ENCODE measurements around the gene FGF12. TPM values are rescaled to one million over a fixed set of nuclear protein-coding genes. Genes with fewer than 3 reads are reported as not detected.

FGF12 gene
- total RNA-seq, 1 experiment from 2014 or later, result 0.07 TPM

DNA sequence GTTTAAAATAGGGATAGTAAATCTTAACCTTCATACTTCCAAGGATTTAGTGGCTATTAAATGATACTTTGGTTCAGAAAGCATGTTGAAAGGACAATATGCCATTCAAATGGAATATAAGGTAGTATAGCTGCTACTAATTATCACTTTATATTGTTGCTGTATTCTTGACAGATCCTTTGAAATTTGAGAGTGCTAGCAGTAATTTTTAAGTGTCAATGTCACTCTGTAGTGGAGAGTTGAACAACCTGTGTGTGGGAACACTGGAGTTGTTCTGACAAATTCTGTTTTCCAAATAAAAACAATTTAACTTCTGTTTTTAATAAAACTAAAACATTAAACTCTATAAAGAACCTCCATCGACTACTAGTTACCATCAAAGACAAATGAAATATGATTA lies 565.7 kb downstream of the FGF12 start:
- no peaks in the 10 kb centered on the region for H3K9me2 ChIP-seq (ENCODE audit: insufficient read depth)
- no peak overlapping the region for H3K9ac ChIP-seq (ENCODE audit: low read length)
- DNase-seq (ENCODE audit: low read depth, low spot score) (no peak), ATAC-seq (no peak)
- TF ChIP-seq YY1 (IDR thresholded peaks at IDR 0.05; ENCODE audit: extremely low read depth, insufficient replicate concordance, low read depth, low read length) (no peak), FOSL1 (IDR thresholded peaks at IDR 0.05; ENCODE audit: low read depth) (no peak), POLR2A (IDR thresholded peaks at IDR 0.05; ENCODE audit: borderline replicate concordance, extremely low read depth, insufficient read depth, insufficient read length) (no peak), SIN3A (IDR thresholded peaks at IDR 0.05; ENCODE audit: low read depth) (no peak), ZNF274 (IDR thresholded peaks at IDR 0.05; ENCODE audit: low read depth, low read length) (no peak), TCF7L2 (IDR thresholded peaks at IDR 0.05; ENCODE audit: borderline replicate concordance, extremely low read depth, insufficient read depth, insufficient read length) (no peak), JUND (IDR thresholded peaks at IDR 0.05) (no peak), ELF1 (IDR thresholded peaks at IDR 0.05; ENCODE audit: borderline replicate concordance, low read depth) (no peak), EZH2phosphoT487 (IDR thresholded peaks at IDR 0.05; ENCODE audit: borderline replicate concordance) (no peak), ZFX (IDR thresholded peaks at IDR 0.05) (no peak), SRF (IDR thresholded peaks at IDR 0.05; ENCODE audit: low read depth) (no peak), EGR1 (IDR thresholded peaks at IDR 0.05; ENCODE audit: low read depth) (no peak), CEBPB (IDR thresholded peaks at IDR 0.05; ENCODE audit: low read depth) (no peak), CBX3 (IDR thresholded peaks at IDR 0.05; ENCODE audit: low read depth) (no peak), RAD21 (IDR thresholded peaks at IDR 0.05; ENCODE audit: low read depth) (no peak), POLR2AphosphoS5 (IDR thresholded peaks at IDR 0.05; ENCODE audit: low read depth, low read length) (no peak)
- TF ChIP-seq, protein P1, sequence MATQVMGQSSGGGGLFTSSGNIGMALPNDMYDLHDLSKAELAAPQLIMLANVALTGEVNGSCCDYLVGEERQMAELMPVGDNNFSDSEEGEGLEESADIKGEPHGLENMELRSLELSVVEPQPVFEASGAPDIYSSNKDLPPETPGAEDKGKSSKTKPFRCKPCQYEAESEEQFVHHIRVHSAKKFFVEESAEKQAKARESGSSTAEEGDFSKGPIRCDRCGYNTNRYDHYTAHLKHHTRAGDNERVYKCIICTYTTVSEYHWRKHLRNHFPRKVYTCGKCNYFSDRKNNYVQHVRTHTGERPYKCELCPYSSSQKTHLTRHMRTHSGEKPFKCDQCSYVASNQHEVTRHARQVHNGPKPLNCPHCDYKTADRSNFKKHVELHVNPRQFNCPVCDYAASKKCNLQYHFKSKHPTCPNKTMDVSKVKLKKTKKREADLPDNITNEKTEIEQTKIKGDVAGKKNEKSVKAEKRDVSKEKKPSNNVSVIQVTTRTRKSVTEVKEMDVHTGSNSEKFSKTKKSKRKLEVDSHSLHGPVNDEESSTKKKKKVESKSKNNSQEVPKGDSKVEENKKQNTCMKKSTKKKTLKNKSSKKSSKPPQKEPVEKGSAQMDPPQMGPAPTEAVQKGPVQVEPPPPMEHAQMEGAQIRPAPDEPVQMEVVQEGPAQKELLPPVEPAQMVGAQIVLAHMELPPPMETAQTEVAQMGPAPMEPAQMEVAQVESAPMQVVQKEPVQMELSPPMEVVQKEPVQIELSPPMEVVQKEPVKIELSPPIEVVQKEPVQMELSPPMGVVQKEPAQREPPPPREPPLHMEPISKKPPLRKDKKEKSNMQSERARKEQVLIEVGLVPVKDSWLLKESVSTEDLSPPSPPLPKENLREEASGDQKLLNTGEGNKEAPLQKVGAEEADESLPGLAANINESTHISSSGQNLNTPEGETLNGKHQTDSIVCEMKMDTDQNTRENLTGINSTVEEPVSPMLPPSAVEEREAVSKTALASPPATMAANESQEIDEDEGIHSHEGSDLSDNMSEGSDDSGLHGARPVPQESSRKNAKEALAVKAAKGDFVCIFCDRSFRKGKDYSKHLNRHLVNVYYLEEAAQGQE (IDR thresholded peaks at IDR 0.05; ENCODE audit: low read depth), result no peak
- TF ChIP-seq, protein P2, sequence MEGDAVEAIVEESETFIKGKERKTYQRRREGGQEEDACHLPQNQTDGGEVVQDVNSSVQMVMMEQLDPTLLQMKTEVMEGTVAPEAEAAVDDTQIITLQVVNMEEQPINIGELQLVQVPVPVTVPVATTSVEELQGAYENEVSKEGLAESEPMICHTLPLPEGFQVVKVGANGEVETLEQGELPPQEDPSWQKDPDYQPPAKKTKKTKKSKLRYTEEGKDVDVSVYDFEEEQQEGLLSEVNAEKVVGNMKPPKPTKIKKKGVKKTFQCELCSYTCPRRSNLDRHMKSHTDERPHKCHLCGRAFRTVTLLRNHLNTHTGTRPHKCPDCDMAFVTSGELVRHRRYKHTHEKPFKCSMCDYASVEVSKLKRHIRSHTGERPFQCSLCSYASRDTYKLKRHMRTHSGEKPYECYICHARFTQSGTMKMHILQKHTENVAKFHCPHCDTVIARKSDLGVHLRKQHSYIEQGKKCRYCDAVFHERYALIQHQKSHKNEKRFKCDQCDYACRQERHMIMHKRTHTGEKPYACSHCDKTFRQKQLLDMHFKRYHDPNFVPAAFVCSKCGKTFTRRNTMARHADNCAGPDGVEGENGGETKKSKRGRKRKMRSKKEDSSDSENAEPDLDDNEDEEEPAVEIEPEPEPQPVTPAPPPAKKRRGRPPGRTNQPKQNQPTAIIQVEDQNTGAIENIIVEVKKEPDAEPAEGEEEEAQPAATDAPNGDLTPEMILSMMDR (IDR thresholded peaks at IDR 0.05 in 2 of 3, conservative IDR thresholded peaks at IDR 0.05 in 1 of 3; ENCODE audit: borderline replicate concordance in 1 of 3, insufficient read depth in 1 of 3, low read depth in 2 of 3, low read length in 2 of 3), result no peak
- TF ChIP-seq, protein P3, sequence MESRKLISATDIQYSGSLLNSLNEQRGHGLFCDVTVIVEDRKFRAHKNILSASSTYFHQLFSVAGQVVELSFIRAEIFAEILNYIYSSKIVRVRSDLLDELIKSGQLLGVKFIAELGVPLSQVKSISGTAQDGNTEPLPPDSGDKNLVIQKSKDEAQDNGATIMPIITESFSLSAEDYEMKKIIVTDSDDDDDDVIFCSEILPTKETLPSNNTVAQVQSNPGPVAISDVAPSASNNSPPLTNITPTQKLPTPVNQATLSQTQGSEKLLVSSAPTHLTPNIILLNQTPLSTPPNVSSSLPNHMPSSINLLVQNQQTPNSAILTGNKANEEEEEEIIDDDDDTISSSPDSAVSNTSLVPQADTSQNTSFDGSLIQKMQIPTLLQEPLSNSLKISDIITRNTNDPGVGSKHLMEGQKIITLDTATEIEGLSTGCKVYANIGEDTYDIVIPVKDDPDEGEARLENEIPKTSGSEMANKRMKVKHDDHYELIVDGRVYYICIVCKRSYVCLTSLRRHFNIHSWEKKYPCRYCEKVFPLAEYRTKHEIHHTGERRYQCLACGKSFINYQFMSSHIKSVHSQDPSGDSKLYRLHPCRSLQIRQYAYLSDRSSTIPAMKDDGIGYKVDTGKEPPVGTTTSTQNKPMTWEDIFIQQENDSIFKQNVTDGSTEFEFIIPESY (IDR thresholded peaks at IDR 0.05; ENCODE audit: extremely low read depth, insufficient replicate concordance, low read length), result no peak
- TF ChIP-seq, protein P4, sequence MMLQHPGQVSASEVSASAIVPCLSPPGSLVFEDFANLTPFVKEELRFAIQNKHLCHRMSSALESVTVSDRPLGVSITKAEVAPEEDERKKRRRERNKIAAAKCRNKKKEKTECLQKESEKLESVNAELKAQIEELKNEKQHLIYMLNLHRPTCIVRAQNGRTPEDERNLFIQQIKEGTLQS (IDR thresholded peaks at IDR 0.05), result no peak
- no peaks in the 10 kb centered on the region for H3K79me2 ChIP-seq (ENCODE audit: insufficient read depth, low read length)
- no peak overlapping the region for H3K27ac ChIP-seq (ENCODE audit: low read depth, low read length)
- H3K27me3 ChIP-seq (ENCODE audit: insufficient read depth, low read length), result peaks cover 12% of the 10 kb centered on the region; the same call in 1 of the 2 replicates
- POLR2A ChIA-PET, result no interaction called here
- H4K20me1 ChIP-seq (ENCODE audit: insufficient read depth), result no peaks in the 10 kb centered on the region
- no peaks in the 10 kb centered on the region for H3K9me3 ChIP-seq (ENCODE audit: control insufficient read depth in 1 of 2, insufficient read depth in 1 of 2, low read depth in 1 of 2, low read length in 2 of 2)
- no peaks in the 10 kb centered on the region for H3K4me1 ChIP-seq (ENCODE audit: control insufficient read depth in 1 of 2, insufficient read depth in 2 of 2, low read length in 2 of 2)
- no peak overlapping the region for H3K4me3 ChIP-seq (replicated peaks in 1 of 2; ENCODE audit: low read depth in 1 of 2, low read length in 2 of 2)
- H2AFZ ChIP-seq (ENCODE audit: low read depth, low read length, poor library complexity, severe bottlenecking), result no peak overlapping the region
- H3K36me3 ChIP-seq (ENCODE audit: control insufficient read depth in 1 of 2, insufficient read depth in 2 of 2, low read length in 2 of 2), result no peaks in the 10 kb centered on the region
- no peak overlapping the region for H3K4me2 ChIP-seq (ENCODE audit: low read length)
- RAD21 ChIA-PET (ENCODE audit: low non-redundant PET in 1 of 2, low total read pairs in 2 of 2, uncharacterized antibody in 2 of 2, unreplicated experiment in 2 of 2), result no interaction called here
- CTCF ChIA-PET, result no interaction called here
- intact Hi-C loops (cut with micrococcal nuclease), result no loop called here
- BruUV-seq (replicated peaks), result no TSS peak
